ENCODE results near the gene DIO2. TPM values are rescaled to one million over a fixed set of nuclear protein-coding genes. Genes with fewer than 3 reads are reported as not detected.

The DIO2 gene
- total RNA-seq, 4 donors from 2014 or later, result 0.13 to 22.3 (median 1.8) TPM

DNA sequence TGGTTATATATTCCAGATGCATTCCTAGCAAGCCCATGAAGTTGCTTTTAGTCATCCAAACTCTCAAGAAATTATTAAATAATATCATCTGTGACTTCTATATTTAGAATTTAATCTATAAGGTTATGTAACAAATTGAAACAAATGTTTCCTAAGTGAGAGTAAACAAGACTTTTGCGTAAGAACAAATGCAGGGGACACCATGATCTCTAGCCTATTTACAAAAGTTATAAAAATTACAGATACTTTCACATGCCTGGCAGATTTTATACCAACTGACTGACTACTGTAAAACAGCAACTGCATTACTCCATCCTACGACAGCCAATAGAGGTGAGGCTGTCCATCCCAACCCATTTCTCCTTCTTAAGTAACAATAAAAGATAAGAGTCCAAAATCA, 20.4 kb upstream of the DIO2 start:
- Histone ChIP-seq H3K27me3 (no peaks in the 10 kb centered on the region), H3K9me3 (peaks cover 0 to 6% (median 0%) of the 10 kb centered on the region in 4 donors), H3K27ac (no peak overlapping the region), H3K4me1 (no peaks in the 10 kb centered on the region), H3K4me3 (no peak overlapping the region), H3K36me3 (no peaks in the 10 kb centered on the region)
- no peak for DNase-seq
- TF ChIP-seq POLR2A (IDR thresholded peaks at IDR 0.05), result no peak
- TF ChIP-seq, protein P1, sequence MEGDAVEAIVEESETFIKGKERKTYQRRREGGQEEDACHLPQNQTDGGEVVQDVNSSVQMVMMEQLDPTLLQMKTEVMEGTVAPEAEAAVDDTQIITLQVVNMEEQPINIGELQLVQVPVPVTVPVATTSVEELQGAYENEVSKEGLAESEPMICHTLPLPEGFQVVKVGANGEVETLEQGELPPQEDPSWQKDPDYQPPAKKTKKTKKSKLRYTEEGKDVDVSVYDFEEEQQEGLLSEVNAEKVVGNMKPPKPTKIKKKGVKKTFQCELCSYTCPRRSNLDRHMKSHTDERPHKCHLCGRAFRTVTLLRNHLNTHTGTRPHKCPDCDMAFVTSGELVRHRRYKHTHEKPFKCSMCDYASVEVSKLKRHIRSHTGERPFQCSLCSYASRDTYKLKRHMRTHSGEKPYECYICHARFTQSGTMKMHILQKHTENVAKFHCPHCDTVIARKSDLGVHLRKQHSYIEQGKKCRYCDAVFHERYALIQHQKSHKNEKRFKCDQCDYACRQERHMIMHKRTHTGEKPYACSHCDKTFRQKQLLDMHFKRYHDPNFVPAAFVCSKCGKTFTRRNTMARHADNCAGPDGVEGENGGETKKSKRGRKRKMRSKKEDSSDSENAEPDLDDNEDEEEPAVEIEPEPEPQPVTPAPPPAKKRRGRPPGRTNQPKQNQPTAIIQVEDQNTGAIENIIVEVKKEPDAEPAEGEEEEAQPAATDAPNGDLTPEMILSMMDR (IDR thresholded peaks at IDR 0.05), result no peak

DNA sequence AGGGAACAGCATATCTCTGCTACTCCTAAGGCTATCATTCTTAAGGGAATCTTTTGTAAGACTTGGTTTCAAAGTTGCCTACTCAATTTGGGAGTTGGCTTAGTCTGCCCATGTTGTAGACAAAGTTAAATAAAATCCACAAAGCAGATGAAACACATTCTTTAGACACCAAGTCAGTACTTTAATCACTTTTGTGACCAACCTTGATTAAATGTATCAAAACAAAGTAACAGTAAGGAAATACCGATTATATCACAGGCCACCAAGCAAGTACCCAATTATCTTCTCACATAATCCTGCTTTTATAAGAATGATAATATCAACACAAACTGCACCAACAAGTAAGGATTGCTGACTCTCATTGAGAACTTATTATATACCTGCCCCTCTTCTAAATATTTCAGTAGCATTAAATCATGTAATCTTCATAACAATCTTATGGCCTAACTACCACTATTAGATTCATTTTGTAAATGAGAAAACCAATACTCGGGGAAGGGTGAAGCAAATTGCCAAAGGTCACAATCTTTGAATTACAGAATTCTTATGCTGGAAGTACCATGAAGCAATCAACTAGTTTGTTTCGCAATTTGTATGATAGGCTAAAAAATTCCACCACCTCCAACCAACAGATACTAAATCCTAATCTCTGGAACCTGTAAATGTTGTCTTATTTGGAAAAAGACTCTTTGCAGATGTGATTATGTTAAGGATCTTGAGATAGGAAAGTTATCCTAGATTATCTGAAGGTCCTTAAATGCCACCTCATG, 12.6 kb upstream of the DIO2 start:
- H3K36me3 ChIP-seq, result no peaks in the 10 kb centered on the region

GRCh38 chr14:80216818-80217217, 5.5 kb upstream of the DIO2 start:
- TF ChIP-seq, protein P1 (IDR thresholded peaks at IDR 0.05), result no peak
- TF ChIP-seq POLR2A (IDR thresholded peaks at IDR 0.05), result no peak
- no peaks in the 10 kb centered on the region for H3K36me3 ChIP-seq
- no peaks in the 10 kb centered on the region for H3K27me3 ChIP-seq
- H3K27ac ChIP-seq, result no peak overlapping the region
- no peaks in the 10 kb centered on the region for H3K4me1 ChIP-seq
- no peak overlapping the region for H3K4me3 ChIP-seq
- DNase-seq, result no peak
- H3K9me3 ChIP-seq, result no peaks in the 10 kb centered on the region

More for the DNA sequence above, 12.6 kb upstream of the DIO2 start:
- TF ChIP-seq POLR2A (IDR thresholded peaks at IDR 0.05), result no peak
- TF ChIP-seq, protein P1 (IDR thresholded peaks at IDR 0.05), result no peak
- H3K4me3 ChIP-seq, result no peak overlapping the region
- no peak for DNase-seq
- no peaks in the 10 kb centered on the region for H3K4me1 ChIP-seq
- H3K27me3 ChIP-seq, result no peaks in the 10 kb centered on the region
- no peaks in the 10 kb centered on the region for H3K9me3 ChIP-seq
- no peak overlapping the region for H3K27ac ChIP-seq

GRCh38 chr14:80215756-80216581, 4.7 kb upstream of the DIO2 start:
- H3K4me3 ChIP-seq, result no peak overlapping the region
- no peak for DNase-seq
- no peaks in the 10 kb centered on the region for H3K9me3 ChIP-seq
- no peaks in the 10 kb centered on the region for H3K27me3 ChIP-seq
- TF ChIP-seq, protein P1 (IDR thresholded peaks at IDR 0.05), result no peak
- no peak for TF ChIP-seq POLR2A (IDR thresholded peaks at IDR 0.05)
- H3K36me3 ChIP-seq, result no peaks in the 10 kb centered on the region
- no peak overlapping the region for H3K27ac ChIP-seq
- no peaks in the 10 kb centered on the region for H3K4me1 ChIP-seq

DNA sequence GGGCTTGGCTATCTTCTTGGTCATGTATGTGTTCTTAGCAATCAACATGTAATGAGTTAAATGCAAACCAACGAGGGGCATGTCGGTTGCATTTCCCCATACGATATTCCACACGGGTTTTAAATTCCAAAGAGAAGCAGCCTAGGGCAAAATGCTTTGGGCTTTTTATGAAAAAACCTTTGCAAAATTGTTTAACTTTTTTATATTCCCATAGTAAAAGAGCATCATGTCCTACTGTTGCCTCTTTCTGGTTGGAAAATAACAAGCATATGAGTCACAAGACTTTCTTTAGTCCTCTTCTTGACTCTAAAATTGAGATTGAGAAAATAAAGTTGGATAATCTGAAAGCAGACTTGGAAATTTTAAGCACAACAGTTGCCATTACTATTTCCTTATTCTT, 3.8 kb upstream of the DIO2 start:
- Histone ChIP-seq H3K27me3 (no peaks in the 10 kb centered on the region), H3K4me1 (no peaks in the 10 kb centered on the region), H3K27ac (no peak overlapping the region), H3K36me3 (no peaks in the 10 kb centered on the region), H3K4me3 (no peak overlapping the region), H3K9me3 (no peaks in the 10 kb centered on the region)
- TF ChIP-seq, protein P1 (IDR thresholded peaks at IDR 0.05), result no peak
- TF ChIP-seq POLR2A (IDR thresholded peaks at IDR 0.05), result no peak
- no peak for DNase-seq
